GM12878 (cell line): ENCODE data around the gene HMGN4. TPM values are rescaled to one million over a fixed set of nuclear protein-coding genes. Genes with fewer than 3 reads are reported as not detected.
A peak's percentile ranks its signal among the peaks of the same experiment; 100 is the strongest.

Experiments
- ATAC-seq: fragments of 200-7000 bp; cut with Tn5 transposase; 3 replicates; pipeline ENCODE4 v1.9.1; 2020; ENCODE audit warnings: mild to moderate bottlenecking, moderate library complexity
- BruUV-seq: library from RNA; stranded (reverse); fragments of 400-500 nt; replicated peaks from 2 replicates; lab custom pipeline; 2021; lab: Mats Ljungman, UMichigan
- CTCF ChIA-PET: fragments of 300-600 bp; sonication (Branson Sonifier 250); formaldehyde crosslinking; extraction: SDS; loops from one replicate; lab custom pipeline; 2021; ENCODE audit warnings: inconsistent platforms; lab: Yijun Ruan, JAX
- POLR2A ChIA-PET: fragments of 350-600 bp; formaldehyde crosslinking; extraction: SDS; loops from one replicate; lab custom pipeline; 2021; ENCODE audit warnings: inconsistent platforms; lab: Charles Lee
- RAD21 ChIA-PET: fragments of 300-600 bp; sonication (Branson Sonifier 250); formaldehyde crosslinking; loops from one replicate; lab custom pipeline; 2023; ENCODE audit warnings: antibody characterized with exemption; ENCODE audit not compliant: unreplicated experiment; lab: Charles Lee
- SMC1A ChIA-PET: fragments of 300-600 bp; sonication (Branson Sonifier 250); formaldehyde crosslinking; loops from one replicate; lab custom pipeline; 2023; ENCODE audit not compliant: unreplicated experiment, uncharacterized antibody; lab: Charles Lee
- DNase-seq: peaks from one replicate; pipeline ENCODE4 v3.0.0-alpha.2; 2011; ENCODE audit warnings: low read depth, low spot score
- FAIRE-seq: peaks from 3 replicates; lab custom pipeline; 2011; peaks lifted over from hg19 to GRCh38; lab: Jason Lieb, UNC
- H2AFZ ChIP-seq: 2 replicates; pipeline ENCODE4 v1.6.0; 2011; ENCODE audit warnings: low read depth, low read length, control low read depth; ENCODE audit not compliant: control insufficient read depth
- H3K27ac ChIP-seq: 2 replicates; pipeline ENCODE4 v1.5.1; 2011; ENCODE audit warnings: control low read depth; ENCODE audit not compliant: control insufficient read depth, insufficient read depth
- H3K27me3 ChIP-seq, 2 experiments: replicated peaks in 1 of 2; 2 replicates each; pipeline versions ENCODE4 v1.6.0 to v1.6.1; 2011; ENCODE audit warnings: low read length in 1 of 2; ENCODE audit not compliant: control insufficient read depth in 2 of 2, insufficient read depth in 2 of 2
- H3K36me3 ChIP-seq, 2 experiments: 2 replicates each; pipeline ENCODE4 v1.5.1; 2011; ENCODE audit warnings: low read length in 1 of 2; ENCODE audit not compliant: control insufficient read depth in 2 of 2, insufficient read depth in 2 of 2
- H3K4me1 ChIP-seq: 2 replicates; pipeline ENCODE4 v1.6.1; 2011; ENCODE audit warnings: mild to moderate bottlenecking, low read length, moderate library complexity, mixed read lengths; ENCODE audit not compliant: control insufficient read depth, insufficient read depth
- H3K4me2 ChIP-seq: 2 replicates; pipeline ENCODE4 v1.6.0; 2011; ENCODE audit warnings: control low read depth; ENCODE audit not compliant: control insufficient read depth, insufficient read depth
- H3K4me3 ChIP-seq: fragments of 200-600 bp; sonication (generic); 2 replicates; pipeline ENCODE4 v1.5.1; 2016
- H3K79me2 ChIP-seq: 2 replicates; pipeline ENCODE4 v1.6.0; 2011; ENCODE audit warnings: low read length; ENCODE audit not compliant: control insufficient read depth, insufficient read depth
- H3K9ac ChIP-seq: 2 replicates; pipeline ENCODE4 v1.8.0; 2011; ENCODE audit warnings: low read length, control low read depth, mixed read lengths; ENCODE audit not compliant: control insufficient read depth, insufficient read depth
- H3K9me3 ChIP-seq: replicated peaks from 3 replicates; pipeline ENCODE4 v1.5.1; 2011; ENCODE audit warnings: mild to moderate bottlenecking, low read length; ENCODE audit not compliant: control insufficient read depth, insufficient read depth
- H4K20me1 ChIP-seq: 2 replicates; pipeline ENCODE4 v1.6.0; 2011; ENCODE audit not compliant: control insufficient read depth, insufficient read depth
- CBFB ChIP-seq: IDR thresholded peaks from 2 replicates; pipeline ENCODE4 v1.6.1; 2016; ENCODE audit warnings: antibody characterized with exemption, low read depth
- CBX5 ChIP-seq: sonication (generic); IDR thresholded peaks from 2 replicates; pipeline ENCODE4 v1.6.1; 2016; ENCODE audit warnings: low read depth, moderate library complexity, mild to moderate bottlenecking, inconsistent platforms
- GATAD2B ChIP-seq: fragments of 450-650 bp; conservative IDR thresholded peaks from 2 replicates; pipeline ENCODE4 v1.6.1; 2017; ENCODE audit warnings: low read depth, mild to moderate bottlenecking, moderate library complexity
- MEF2A ChIP-seq: IDR thresholded peaks from 2 replicates; pipeline ENCODE4 v1.6.1; 2011; ENCODE audit warnings: low read depth, mild to moderate bottlenecking, low read length, moderate library complexity; ENCODE audit not compliant: insufficient read depth
- NFXL1 ChIP-seq: fragments of 450-650 bp; IDR thresholded peaks from 2 replicates; pipeline ENCODE4 v1.6.1; 2017; ENCODE audit warnings: antibody characterized with exemption, mild to moderate bottlenecking, borderline replicate concordance
- NRF1 ChIP-seq: conservative IDR thresholded peaks from 2 replicates; pipeline ENCODE4 v1.6.1; 2011; ENCODE audit warnings: mild to moderate bottlenecking, low read depth, low read length, improper control_type of control experiment
- POU2F2 ChIP-seq: IDR thresholded peaks from 3 replicates; pipeline ENCODE4 v1.6.1; 2011; ENCODE audit warnings: low read depth, mild to moderate bottlenecking, low read length, borderline replicate concordance
- SPI1 ChIP-seq: IDR thresholded peaks from 2 replicates; pipeline ENCODE4 v1.6.1; 2011; ENCODE audit warnings: low read depth, mild to moderate bottlenecking, low read length, moderate library complexity, borderline replicate concordance; ENCODE audit not compliant: insufficient read depth
- SUPT20H ChIP-seq: IDR thresholded peaks from 2 replicates; pipeline ENCODE4 v1.6.1; 2011; ENCODE audit warnings: low read depth, mild to moderate bottlenecking, low read length, moderate library complexity, borderline replicate concordance; ENCODE audit not compliant: control insufficient read depth
- TCF12 ChIP-seq: IDR thresholded peaks from 2 replicates; pipeline ENCODE4 v1.6.1; 2011; ENCODE audit warnings: low read depth, mild to moderate bottlenecking, low read length
- ZSCAN29 ChIP-seq: fragments of 450-650 bp; IDR thresholded peaks from 2 replicates; pipeline ENCODE4 v1.6.1; 2017; ENCODE audit warnings: mild to moderate bottlenecking, moderate library complexity
- WGBS: methylation state at CpG from one replicate; pipeline ENCODE4 v1.1.6; 2016; ENCODE audit warnings: low lambda C conversion rate; ENCODE audit not compliant: insufficient replicate concordance, insufficient coverage; ENCODE audit errors: missing lambda C conversion rate; 5-methylcytosine and 5-hydroxymethylcytosine counted together
- in situ Hi-C: fragments of 300-500 bp; cut with MboI; formaldehyde crosslinking; loops from 9 replicates; pipeline ENCODE4 v1.14.3; 2018; ENCODE audit warnings: mixed read lengths
- intact Hi-C: fragments of 100-400 bp; cut with micrococcal nuclease; formaldehyde crosslinking; loops from one replicate; pipeline ENCODE4 v1.14.2; 2022; ENCODE audit not compliant: unreplicated experiment
- polyA plus RNA-seq, 11 experiments: library from polyadenylated mRNA; depleted of rRNA in 4 of 11; unstranded in 6 of 11; stranded (reverse) in 5 of 11; fragments of >200 nt; fragmentation: Nextera tagmentation in 4 of 11; fragmentation: Illumina TruSeq in 1 of 11; extraction: Ambion mirVana in 4 of 11; extraction: Trizol in 1 of 11; gene quantifications; 1 replicate in 1 of 11; 2 replicates in 10 of 11; pipeline versions ENCODE4 v1.2.1 to v1.2.3, GENCODE V29; 2011 to 2016; ENCODE audit warnings: inconsistent platforms in 2 of 11, missing spikeins in 2 of 11, low read depth in 1 of 11
- total RNA-seq, 4 experiments: library from RNA; depleted of rRNA in 3 of 4; stranded (reverse); fragments of >200 nt in 3 of 4; fragmentation: Illumina TruSeq in 1 of 4; extraction: Trizol in 1 of 4; gene quantifications; 2 replicates each; pipeline versions ENCODE4 v1.2.1 to v1.2.3, GENCODE V29; 2013 to 2021
- TF ChIP-seq, protein P1 (sequence below): fragments of 450-650 bp; formaldehyde crosslinking; IDR thresholded peaks from 2 replicates; pipeline ENCODE4 v1.4.0; 2020; ENCODE audit warnings: mild to moderate bottlenecking, moderate library complexity
- TF ChIP-seq, protein P2 (sequence below): fragments of 150-350 bp; IDR thresholded peaks from 2 replicates; pipeline ENCODE4 v1.6.1; 2016; ENCODE audit warnings: low read depth, low read length

HMGN4 gene
- total and polyA plus RNA-seq, 10 of the 15 experiments (the other 5 are each of a cell fraction or from before 2014, with no cell fraction given): 26.7 to 99.1 (median 76.7) TPM

GRCh38 chr6:26553264-26553634 lies 15.1 kb downstream of the HMGN4 start (continued):
- TF ChIP-seq TCF12 (no peak), SPI1 (no peak), ZSCAN29 (peak; percentile 98), CBX5 (0 out of 2 replicates have a peak, but pooled peaks have one; percentile 28), CBFB (0 out of 2 replicates have a peak, but pooled peaks have one; percentile 51), NFXL1 (no peak; the same call in 1 of the 2 replicates), MEF2A (peak; percentile 66; the same call in 1 of the 2 replicates)

DNA sequence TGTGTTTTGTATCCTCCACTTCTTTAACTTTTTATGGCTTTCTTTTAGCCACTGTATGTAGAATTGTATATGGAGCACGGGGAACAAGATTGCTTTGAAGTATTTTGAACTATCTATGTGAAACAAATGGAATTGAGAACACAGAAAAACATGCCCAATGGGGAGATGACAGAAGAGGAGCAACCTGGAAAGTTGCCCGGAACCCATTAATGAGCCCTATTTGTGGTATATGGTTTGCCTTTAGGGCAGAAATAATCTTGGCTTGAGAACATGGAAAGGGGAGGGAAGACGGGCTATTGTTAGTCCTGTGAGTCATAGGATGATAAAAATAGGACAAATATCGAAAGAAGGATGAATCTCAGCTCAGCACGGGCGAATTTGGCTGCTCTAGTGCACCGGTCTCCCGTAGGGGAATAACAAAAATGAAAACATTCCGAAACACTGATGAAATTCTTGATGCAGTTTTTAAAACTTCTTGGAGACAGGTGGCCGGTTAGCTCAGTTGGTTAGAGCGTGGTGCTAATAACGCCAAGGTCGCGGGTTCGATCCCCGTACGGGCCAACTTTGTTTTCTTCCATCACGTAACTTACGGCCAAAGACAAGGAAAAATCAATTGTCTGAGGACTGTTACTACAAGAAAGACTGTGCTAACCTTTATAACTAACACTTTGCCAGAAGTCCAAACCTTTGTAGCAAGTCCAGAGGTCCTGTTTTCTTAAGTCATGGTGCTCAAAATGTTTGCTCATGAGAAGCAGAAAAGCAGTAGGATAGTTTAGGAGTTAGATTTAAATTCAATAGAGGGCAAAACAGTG lies 15.7 kb downstream of the HMGN4 start:
- Histone ChIP-seq H4K20me1 (no peaks in the 10 kb centered on the region), H3K27me3 (no peaks in the 10 kb centered on the region), H3K4me2 (peak overlapping the region; percentile 92), H3K4me3 (peak overlapping the region; percentile 80), H3K79me2 (no peaks in the 10 kb centered on the region), H3K4me1 (0 out of 2 replicates have a peak, but pooled peaks cover 3% of the 10 kb centered on the region), H3K36me3 (no peaks in the 10 kb centered on the region), H3K9me3 (no peaks in the 10 kb centered on the region), H2AFZ (peak overlapping the region; percentile 83), H3K9ac (peak overlapping the region; percentile 72), H3K27ac (peak overlapping the region; percentile 69)
- intact Hi-C loops: loop anchor here (1.0 to 10.0 kb wide), 5 partner anchors 16 to 379 kb away; partner anchors contain the start of gene HMGN4
- WGBS: 1% methylated on average over 19 of the region's 19 CpGs
- ATAC-seq (peak; percentile 59), DNase-seq (no peak), FAIRE-seq (peak; percentile 44)
- SMC1A ChIA-PET: interaction anchor here (0.6 to 4.5 kb wide), 17 partner anchors 7 to 246 kb away, joined by 3 to 44 read pairs (median 5); partner anchors contain the start of gene HMGN4
- no TSS peak for BruUV-seq
- RAD21 ChIA-PET: interaction anchor here (0.7 to 5.5 kb wide), 13 partner anchors 10 to 247 kb away, joined by 3 to 40 read pairs (median 4); partner anchors contain the start of gene HMGN4
- POLR2A ChIA-PET: interaction anchor here (0.6 to 4.5 kb wide), 10 partner anchors 8 to 280 kb away, joined by 3 to 29 read pairs (median 7); partner anchors contain the start of gene HMGN4
- in situ Hi-C loops: loop anchor here (5.0 kb wide), 1 partner anchor 222 kb away; no protein-coding TSS in a partner anchor
- CTCF ChIA-PET: interaction anchor here (0.8 to 4.1 kb wide), 12 partner anchors 10 to 245 kb away, joined by 3 to 28 read pairs (median 4); partner anchors contain the start of gene HMGN4
- TF ChIP-seq, protein P1, sequence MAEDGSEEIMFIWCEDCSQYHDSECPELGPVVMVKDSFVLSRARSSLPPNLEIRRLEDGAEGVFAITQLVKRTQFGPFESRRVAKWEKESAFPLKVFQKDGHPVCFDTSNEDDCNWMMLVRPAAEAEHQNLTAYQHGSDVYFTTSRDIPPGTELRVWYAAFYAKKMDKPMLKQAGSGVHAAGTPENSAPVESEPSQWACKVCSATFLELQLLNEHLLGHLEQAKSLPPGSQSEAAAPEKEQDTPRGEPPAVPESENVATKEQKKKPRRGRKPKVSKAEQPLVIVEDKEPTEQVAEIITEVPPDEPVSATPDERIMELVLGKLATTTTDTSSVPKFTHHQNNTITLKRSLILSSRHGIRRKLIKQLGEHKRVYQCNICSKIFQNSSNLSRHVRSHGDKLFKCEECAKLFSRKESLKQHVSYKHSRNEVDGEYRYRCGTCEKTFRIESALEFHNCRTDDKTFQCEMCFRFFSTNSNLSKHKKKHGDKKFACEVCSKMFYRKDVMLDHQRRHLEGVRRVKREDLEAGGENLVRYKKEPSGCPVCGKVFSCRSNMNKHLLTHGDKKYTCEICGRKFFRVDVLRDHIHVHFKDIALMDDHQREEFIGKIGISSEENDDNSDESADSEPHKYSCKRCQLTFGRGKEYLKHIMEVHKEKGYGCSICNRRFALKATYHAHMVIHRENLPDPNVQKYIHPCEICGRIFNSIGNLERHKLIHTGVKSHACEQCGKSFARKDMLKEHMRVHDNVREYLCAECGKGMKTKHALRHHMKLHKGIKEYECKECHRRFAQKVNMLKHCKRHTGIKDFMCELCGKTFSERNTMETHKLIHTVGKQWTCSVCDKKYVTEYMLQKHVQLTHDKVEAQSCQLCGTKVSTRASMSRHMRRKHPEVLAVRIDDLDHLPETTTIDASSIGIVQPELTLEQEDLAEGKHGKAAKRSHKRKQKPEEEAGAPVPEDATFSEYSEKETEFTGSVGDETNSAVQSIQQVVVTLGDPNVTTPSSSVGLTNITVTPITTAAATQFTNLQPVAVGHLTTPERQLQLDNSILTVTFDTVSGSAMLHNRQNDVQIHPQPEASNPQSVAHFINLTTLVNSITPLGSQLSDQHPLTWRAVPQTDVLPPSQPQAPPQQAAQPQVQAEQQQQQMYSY (CRISPR knock-in tag): no peak
- TF ChIP-seq, protein P2, sequence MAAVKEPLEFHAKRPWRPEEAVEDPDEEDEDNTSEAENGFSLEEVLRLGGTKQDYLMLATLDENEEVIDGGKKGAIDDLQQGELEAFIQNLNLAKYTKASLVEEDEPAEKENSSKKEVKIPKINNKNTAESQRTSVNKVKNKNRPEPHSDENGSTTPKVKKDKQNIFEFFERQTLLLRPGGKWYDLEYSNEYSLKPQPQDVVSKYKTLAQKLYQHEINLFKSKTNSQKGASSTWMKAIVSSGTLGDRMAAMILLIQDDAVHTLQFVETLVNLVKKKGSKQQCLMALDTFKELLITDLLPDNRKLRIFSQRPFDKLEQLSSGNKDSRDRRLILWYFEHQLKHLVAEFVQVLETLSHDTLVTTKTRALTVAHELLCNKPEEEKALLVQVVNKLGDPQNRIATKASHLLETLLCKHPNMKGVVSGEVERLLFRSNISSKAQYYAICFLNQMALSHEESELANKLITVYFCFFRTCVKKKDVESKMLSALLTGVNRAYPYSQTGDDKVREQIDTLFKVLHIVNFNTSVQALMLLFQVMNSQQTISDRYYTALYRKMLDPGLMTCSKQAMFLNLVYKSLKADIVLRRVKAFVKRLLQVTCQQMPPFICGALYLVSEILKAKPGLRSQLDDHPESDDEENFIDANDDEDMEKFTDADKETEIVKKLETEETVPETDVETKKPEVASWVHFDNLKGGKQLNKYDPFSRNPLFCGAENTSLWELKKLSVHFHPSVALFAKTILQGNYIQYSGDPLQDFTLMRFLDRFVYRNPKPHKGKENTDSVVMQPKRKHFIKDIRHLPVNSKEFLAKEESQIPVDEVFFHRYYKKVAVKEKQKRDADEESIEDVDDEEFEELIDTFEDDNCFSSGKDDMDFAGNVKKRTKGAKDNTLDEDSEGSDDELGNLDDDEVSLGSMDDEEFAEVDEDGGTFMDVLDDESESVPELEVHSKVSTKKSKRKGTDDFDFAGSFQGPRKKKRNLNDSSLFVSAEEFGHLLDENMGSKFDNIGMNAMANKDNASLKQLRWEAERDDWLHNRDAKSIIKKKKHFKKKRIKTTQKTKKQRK: no peak
- TF ChIP-seq SUPT20H (no peak), POU2F2 (0 out of 3 replicates have a peak, but pooled peaks have one; percentile 16), NRF1 (no peak), GATAD2B (peak; percentile 2; the same call in 1 of the 2 replicates)
